Transverse colon (tissue), 4 donors: Measurements from ENCODE around the gene MFSD6L. TPM values are rescaled to one million over a fixed set of nuclear protein-coding genes. Genes with fewer than 3 reads are reported as not detected.

Experiments
- DNase-seq: peaks from one replicate; pipeline ENCODE4 v3.0.0-alpha.2; 2019
- H3K27ac ChIP-seq, 4 donors: fragments of 200-600 bp; sonication (generic); 2 replicates each; pipeline ENCODE4 v1.5.1; 2016 to 2018; ENCODE audit warnings: inconsistent platforms in 4 of 4
- H3K27me3 ChIP-seq: fragments of 200-600 bp; sonication (generic); 2 replicates; pipeline ENCODE4 v1.5.1; 2017; ENCODE audit warnings: inconsistent platforms
- H3K36me3 ChIP-seq, 4 donors: fragments of 200-600 bp; sonication (generic); 2 replicates each; pipeline ENCODE4 v1.5.1; 2017 to 2019; ENCODE audit warnings: inconsistent platforms in 4 of 4
- H3K4me1 ChIP-seq, 4 donors: fragments of 200-600 bp; sonication (generic); 2 replicates each; pipeline ENCODE4 v1.5.1; 2017 to 2020; ENCODE audit warnings: inconsistent platforms in 4 of 4
- H3K4me3 ChIP-seq, 4 donors: fragments of 200-600 bp; sonication (generic); 1 replicate in 1 of 4; 2 replicates in 3 of 4; pipeline versions ENCODE4 v1.5.1 to v1.6.1; 2017 to 2019; ENCODE audit warnings: inconsistent platforms in 4 of 4
- H3K9me3 ChIP-seq, 2 donors: fragments of 200-600 bp; sonication (generic); 2 replicates each; pipeline ENCODE4 v1.5.1; 2017 to 2019; ENCODE audit warnings: inconsistent platforms in 2 of 2
- CTCF ChIP-seq, 5 experiments: fragments of 200-600 bp in 3 of 5; fragments of 450-650 bp in 2 of 5; sonication (generic) in 3 of 5; IDR thresholded peaks; 1 replicate in 2 of 5; 2 replicates in 3 of 5; pipeline ENCODE4 v1.5.1; 2016 to 2017; ENCODE audit warnings: antibody characterized with exemption in 5 of 5, inconsistent platforms in 3 of 5, mild to moderate bottlenecking in 2 of 5, moderate library complexity in 1 of 5
- EP300 ChIP-seq: sonication (generic); formaldehyde crosslinking; IDR thresholded peaks from one replicate; pipeline ENCODE4 v1.6.1; 2017; ENCODE audit warnings: antibody characterized with exemption, low read depth
- POLR2A ChIP-seq: fragments of 450-650 bp; IDR thresholded peaks from one replicate; pipeline ENCODE4 v1.6.1; 2016; ENCODE audit warnings: antibody characterized with exemption, mild to moderate bottlenecking, moderate library complexity
- POLR2AphosphoS5 ChIP-seq, 3 donors: sonication (generic); formaldehyde crosslinking; IDR thresholded peaks; one replicate each; pipeline ENCODE4 v1.6.1; 2016; ENCODE audit warnings: antibody characterized with exemption in 3 of 3
- WGBS, 2 donors: methylation state at CpG; one replicate each; pipeline ENCODE4 v1.1.5; 2018; ENCODE audit warnings: low coverage in 1 of 2; 5-methylcytosine and 5-hydroxymethylcytosine counted together
- in situ Hi-C, 4 donors: fragments of 200-750 bp; cut with MboI; loops; one replicate each; pipeline versions ENCODE4 v1.15.0 to v1.15.1; 2017; ENCODE audit warnings: low sequenced_read_pairs in 3 of 4, low pct_ligation_motif_present in 1 of 4, low pct_unique_long_range_greater_than_20kb in 1 of 4
- intact Hi-C: fragments of 100-400 bp; cut with DNase I; formaldehyde crosslinking; loops from one replicate; pipeline ENCODE4 v1.15.1; 2023; ENCODE audit warnings: low total_unique reads
- total RNA-seq, 4 donors: library from RNA; depleted of rRNA; stranded (reverse); fragments of >200 nt; gene quantifications; one replicate each; pipeline ENCODE4 v1.1.0, GENCODE V29; 2016

Gene MFSD6L
- total RNA-seq, 4 donors from 2014 or later, result 0.40 to 5.1 (median 3.8) TPM; not detected in 1

- H3K9me3 ChIP-seq, result peaks cover 0 to 3% of the 10 kb centered on the region in 2 donors
- peaks cover 15% of the 10 kb centered on the region for H3K27me3 ChIP-seq
- no peaks in the 10 kb centered on the region for H3K36me3 ChIP-seq
- intact Hi-C loops (no loop called here), in situ Hi-C loops (no loop called here)
- no peak overlapping the region for H3K27ac ChIP-seq
- H3K4me1 ChIP-seq, result no peaks in the 10 kb centered on the region
- no peak overlapping the region for H3K4me3 ChIP-seq
- DNase-seq, result no peak
- TF ChIP-seq CTCF (IDR thresholded peaks at IDR 0.05) (no peak), EP300 (no peak)
These were observed 22.9 kb downstream of the MFSD6L start for GRCh38 chr17:8776248-8776647.

- no peaks in the 10 kb centered on the region for H3K36me3 ChIP-seq
- no peak for DNase-seq
- H3K4me1 ChIP-seq, result no peaks in the 10 kb centered on the region
- no peaks in the 10 kb centered on the region for H3K27me3 ChIP-seq
- no peak overlapping the region for H3K27ac ChIP-seq
- in situ Hi-C loops, result no loop called here
- 92 to 100% methylated on average over 2 of the region's 2 CpGs for WGBS, 2 donors
- intact Hi-C loops, result no loop called here
- H3K4me3 ChIP-seq, result no peak overlapping the region
- TF ChIP-seq POLR2A (no peak), CTCF (IDR thresholded peaks at IDR 0.05) (no peak), POLR2AphosphoS5 (IDR thresholded peaks at IDR 0.05) (no peak), EP300 (no peak)
- H3K9me3 ChIP-seq, result no peaks in the 10 kb centered on the region
These were observed 32.4 kb downstream of the MFSD6L start for GRCh38 chr17:8766731-8767130.

GRCh38 chr17:8762012-8762411, 37.2 kb downstream of the MFSD6L start:
- no peak overlapping the region for H3K4me3 ChIP-seq

GRCh38 chr17:8758137-8758596, 41.0 kb downstream of the MFSD6L start, which contains the start of gene SPDYE4:
SPDYE4 (minus strand) TSS chr17:8758546; CDS start chr17:8758382, 164 bp downstream.
- 91 to 95% methylated on average over 10 to 15 of the region's 15 CpGs for WGBS, 2 donors
- intact Hi-C loops (no loop called here), in situ Hi-C loops (no loop called here)
- Histone ChIP-seq H3K9me3 (no peaks in the 10 kb centered on the region), H3K27me3 (peaks cover 5% of the 10 kb centered on the region), H3K36me3 (no peaks in the 10 kb centered on the region), H3K4me3 (no peak within 1 kb of the TSS), H3K4me1 (no peaks in the 10 kb centered on the region), H3K27ac (no peak within 1 kb of the TSS)
- no peak for DNase-seq
- TF ChIP-seq CTCF (IDR thresholded peaks at IDR 0.05), result no peak
- TF ChIP-seq POLR2AphosphoS5 (IDR thresholded peaks at IDR 0.05), result no peak
- TF ChIP-seq POLR2A, result no peak
- TF ChIP-seq EP300, result no peak

More at GRCh38 chr17:8762012-8762411, 37.2 kb downstream of the MFSD6L start:
- no peak for DNase-seq
- 75 to 92% methylated on average over 8 of the region's 8 CpGs for WGBS, 2 donors
- Histone ChIP-seq H3K27me3 (no peaks in the 10 kb centered on the region), H3K36me3 (no peaks in the 10 kb centered on the region), H3K27ac (no peak overlapping the region), H3K4me1 (no peaks in the 10 kb centered on the region), H3K9me3 (no peaks in the 10 kb centered on the region)
- TF ChIP-seq EP300, result no peak
- no peak for TF ChIP-seq CTCF (IDR thresholded peaks at IDR 0.05)
- no peak for TF ChIP-seq POLR2A
- TF ChIP-seq POLR2AphosphoS5 (IDR thresholded peaks at IDR 0.05), result no peak
- intact Hi-C loops (loop anchor here (1.0 to 5.0 kb wide), 2 partner anchors 24 to 1360 kb away; no protein-coding TSS in a partner anchor), in situ Hi-C loops (no loop called here)
